HepG2 (cell line): ENCODE results near the gene HDLBP. TPM values are rescaled to one million over a fixed set of nuclear protein-coding genes. Genes with fewer than 3 reads are reported as not detected.

Source experiments
- BCLAF1 ChIP-seq: fragments of 450-650 bp; IDR thresholded peaks from 2 replicates; pipeline ENCODE4 v1.6.1; 2017; ENCODE audit warnings: mild to moderate bottlenecking
- EZH2 ChIP-seq: conservative IDR thresholded peaks from 2 replicates; pipeline ENCODE4 v1.6.1; 2012; ENCODE audit warnings: mild to moderate bottlenecking, low read depth, low read length, moderate library complexity
- KDM5B ChIP-seq: sonication (generic); formaldehyde crosslinking; IDR thresholded peaks from 2 replicates; pipeline ENCODE4 v1.4.0; 2020; ENCODE audit warnings: missing genetic modification reagents, mild to moderate bottlenecking, borderline replicate concordance
- MED1 ChIP-seq: sonication (generic); formaldehyde crosslinking; IDR thresholded peaks from 2 replicates; pipeline ENCODE4 v1.4.0; 2020; ENCODE audit warnings: missing genetic modification reagents
- MXI1 ChIP-seq: IDR thresholded peaks from 3 replicates; pipeline ENCODE4 v1.6.1; 2012; ENCODE audit warnings: low read depth, low read length, inconsistent platforms, borderline replicate concordance
- NCOA1 ChIP-seq: sonication (generic); formaldehyde crosslinking; IDR thresholded peaks from 2 replicates; pipeline ENCODE4 v1.9.0; 2021; ENCODE audit warnings: missing genetic modification reagents
- PAF1 ChIP-seq: IDR thresholded peaks from 2 replicates; pipeline ENCODE4 v1.6.1; 2016; ENCODE audit warnings: missing genetic modification reagents, missing compliant biosample characterization
- RFX3 ChIP-seq: IDR thresholded peaks from 2 replicates; pipeline ENCODE4 v1.6.1; 2016; ENCODE audit warnings: missing biosample characterization, missing genetic modification reagents
- SNAPC4 ChIP-seq: sonication (generic); formaldehyde crosslinking; IDR thresholded peaks from 2 replicates; pipeline ENCODE4 v1.4.0; 2020; ENCODE audit warnings: mild to moderate bottlenecking, missing genetic modification reagents
- ZBTB26 ChIP-seq: IDR thresholded peaks from 2 replicates; pipeline ENCODE4 v1.6.1; 2016; ENCODE audit warnings: missing compliant biosample characterization, missing genetic modification reagents, borderline replicate concordance
- ZHX1 ChIP-seq: sonication (generic); formaldehyde crosslinking; IDR thresholded peaks from 2 replicates; pipeline ENCODE4 v1.8.1; 2022; ENCODE audit warnings: low read depth, mild to moderate bottlenecking, missing genetic modification reagents
- ZMAT5 ChIP-seq: sonication (generic); formaldehyde crosslinking; IDR thresholded peaks from 2 replicates; pipeline ENCODE4 v1.5.0; 2020; ENCODE audit warnings: mild to moderate bottlenecking, low read depth, missing genetic modification reagents, borderline replicate concordance
- ZNF160 ChIP-seq: sonication (generic); formaldehyde crosslinking; IDR thresholded peaks from 2 replicates; pipeline ENCODE4 v1.8.0; 2022; ENCODE audit warnings: mild to moderate bottlenecking, inconsistent platforms, missing genetic modification reagents
- ZNF367 ChIP-seq: sonication (generic); formaldehyde crosslinking; IDR thresholded peaks from 2 replicates; pipeline ENCODE4 v1.4.0; 2020; ENCODE audit warnings: missing genetic modification reagents, borderline replicate concordance
- ZNF501 ChIP-seq: sonication (generic); formaldehyde crosslinking; IDR thresholded peaks from 2 replicates; pipeline ENCODE4 v1.5.1; 2020; ENCODE audit warnings: mild to moderate bottlenecking, moderate library complexity, missing genetic modification reagents
- ZSCAN9 ChIP-seq: IDR thresholded peaks from 2 replicates; pipeline ENCODE4 v1.6.1; 2016; ENCODE audit warnings: borderline replicate concordance
- polyA plus RNA-seq, 8 experiments: library from polyadenylated mRNA; depleted of rRNA in 3 of 8; stranded (reverse) in 7 of 8; unstranded in 1 of 8; fragments of >200 nt; fragmentation: Illumina TruSeq in 4 of 8; extraction: Trizol in 4 of 8; gene quantifications; 2 replicates each; pipeline versions ENCODE4 v1.2.1 to v1.2.3, GENCODE V29; 2011 to 2016; ENCODE audit warnings: low read depth in 4 of 8, missing spikeins in 1 of 8, mixed read lengths in 1 of 8; ENCODE audit not compliant: insufficient read depth in 1 of 8
- total RNA-seq, 5 experiments: library from RNA; depleted of rRNA; stranded (reverse); fragments of >200 nt; fragmentation: Illumina TruSeq; extraction: Trizol; gene quantifications; 2 replicates each; pipeline ENCODE4 v1.2.3, GENCODE V29; 2016; ENCODE audit warnings: low read depth in 1 of 5

The HDLBP gene
- total and polyA plus RNA-seq, 2 of the 13 experiments (the other 11 are each of a cell fraction or from before 2014, with no cell fraction given), result 464 to 707 TPM

GRCh38 chr2:241355983-241356870 lies 40.8 kb upstream of the HDLBP start, which contains the start of gene FARP2 (continued):
- TF ChIP-seq SNAPC4 (CRISPR knock-in tag) (no peak), ZNF367 (CRISPR knock-in tag) (peak; percentile 20; the same call in 1 of the 2 replicates), ZHX1 (CRISPR knock-in tag) (peak; percentile 41; the same call in 1 of the 2 replicates), EZH2 (no peak), ZBTB26 (peak; percentile 23; the same call in 1 of the 2 replicates), ZSCAN9 (CRISPR knock-in tag) (no peak), MXI1 (peak; percentile 75; the same call in 1 of the 3 replicates), MED1 (CRISPR knock-in tag) (0 out of 2 replicates have a peak, but pooled peaks have one; percentile 25), NCOA1 (CRISPR knock-in tag) (no peak), PAF1 (no peak), KDM5B (CRISPR knock-in tag) (peak; percentile 86; the same call in 1 of the 2 replicates), ZNF501 (no peak), ZNF160 (CRISPR knock-in tag) (peak; percentile 50), ZMAT5 (CRISPR knock-in tag) (no peak), RFX3 (no peak), BCLAF1 (no peak)
